Measurements from ENCODE around the gene NOD2.

GRCh38 chr16:50739031-50739430, 45.6 kb downstream of the NOD2 start:
- TF ChIP-seq POLR2A (IDR thresholded peaks at IDR 0.05) = no peak
- no peak for TF ChIP-seq CTCF (IDR thresholded peaks at IDR 0.05)

All from thyroid gland (tissue), 4 donors.